ENCODE measurements around the gene TIE1.

GRCh38 chr1:43305461-43305860, 4.7 kb downstream of the TIE1 start:
- TF ChIP-seq CTCF (IDR thresholded peaks at IDR 0.05), result no peak
- TF ChIP-seq EP300 (IDR thresholded peaks at IDR 0.05), result no peak
